HG02973 (cell line): ENCODE data around the gene WDR7.

Source experiments
- ATAC-seq: cut with Tn5 transposase; IDR thresholded peaks from one replicate; pipeline ENCODE4 v1.9.1; 2021; ENCODE audit warnings: moderate library complexity; ENCODE audit not compliant: unreplicated experiment

Gene WDR7

GRCh38 chr18:57063601-57064103 is 412.5 kb downstream of the WDR7 start:
- ATAC-seq = no peak

GRCh38 chr18:57073501-57074187 is 422.5 kb downstream of the WDR7 start:
- no peak for ATAC-seq

GRCh38 chr18:57075716-57076400 is 424.7 kb downstream of the WDR7 start:
- ATAC-seq = no peak

- ATAC-seq = no peak
These were observed 426.0 kb downstream of the WDR7 start for GRCh38 chr18:57077005-57077765.

GRCh38 chr18:57077786-57078552 is 426.8 kb downstream of the WDR7 start:
- ATAC-seq = peak; percentile 88

GRCh38 chr18:57078614-57079013 is 427.5 kb downstream of the WDR7 start:
- ATAC-seq = no peak

GRCh38 chr18:57080479-57080878 is 429.3 kb downstream of the WDR7 start:
- no peak for ATAC-seq

GRCh38 chr18:57081899-57082298 is 430.7 kb downstream of the WDR7 start:
- no peak for ATAC-seq

GRCh38 chr18:57083485-57083884 is 432.3 kb downstream of the WDR7 start:
- no peak for ATAC-seq

GRCh38 chr18:57084331-57085271 is 433.4 kb downstream of the WDR7 start:
- ATAC-seq = peak; percentile 72

- no peak for ATAC-seq
These were observed 434.2 kb downstream of the WDR7 start for GRCh38 chr18:57085371-57085770.

GRCh38 chr18:57086163-57086562 is 435.0 kb downstream of the WDR7 start:
- ATAC-seq = no peak
